GM19372 (cell line): ENCODE results near the gene TTC21A.

Source experiments
- ATAC-seq: cut with Tn5 transposase; IDR thresholded peaks from one replicate; pipeline ENCODE4 v1.9.1; 2021; ENCODE audit warnings: mild to moderate bottlenecking, low read depth, moderate library complexity; ENCODE audit not compliant: unreplicated experiment

The TTC21A gene

DNA sequence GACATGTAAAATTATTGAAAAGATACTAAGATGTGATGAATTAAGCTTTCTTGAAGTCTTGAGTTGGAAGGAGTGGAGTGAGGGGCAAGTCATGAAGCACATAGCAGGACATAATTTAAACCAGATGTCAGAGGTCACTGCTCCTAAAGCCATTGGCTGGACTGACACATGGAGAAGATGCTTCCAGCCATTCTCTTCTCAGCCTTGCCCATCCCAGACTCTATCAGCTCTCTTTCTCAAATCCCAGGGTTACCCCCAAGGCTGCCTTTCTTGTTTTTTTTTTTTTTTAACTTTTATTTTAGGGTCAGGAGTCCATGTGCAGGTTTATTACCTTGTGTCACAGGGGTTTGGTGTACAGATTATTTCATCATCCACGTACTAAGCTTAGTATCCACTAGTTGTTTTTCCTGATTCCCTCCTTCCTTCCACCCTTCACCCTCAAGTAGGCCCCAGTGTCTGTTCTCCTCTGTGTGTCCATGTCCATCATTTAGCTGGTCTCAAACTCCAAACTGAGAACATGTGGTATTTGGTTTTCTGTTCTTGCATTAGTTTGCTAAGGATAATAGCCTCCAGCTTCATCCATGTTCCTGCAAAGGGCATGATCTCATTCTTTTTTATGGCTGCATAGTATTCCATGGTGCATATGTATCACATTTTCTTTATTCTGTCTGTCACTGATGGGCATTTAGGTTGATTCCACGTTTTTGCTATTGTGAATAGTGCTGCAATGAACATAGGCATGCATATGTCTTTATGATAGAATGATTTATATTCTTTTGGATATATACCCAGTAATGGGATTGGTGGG is 66.0 kb downstream of the TTC21A start:
- no peak for ATAC-seq

DNA sequence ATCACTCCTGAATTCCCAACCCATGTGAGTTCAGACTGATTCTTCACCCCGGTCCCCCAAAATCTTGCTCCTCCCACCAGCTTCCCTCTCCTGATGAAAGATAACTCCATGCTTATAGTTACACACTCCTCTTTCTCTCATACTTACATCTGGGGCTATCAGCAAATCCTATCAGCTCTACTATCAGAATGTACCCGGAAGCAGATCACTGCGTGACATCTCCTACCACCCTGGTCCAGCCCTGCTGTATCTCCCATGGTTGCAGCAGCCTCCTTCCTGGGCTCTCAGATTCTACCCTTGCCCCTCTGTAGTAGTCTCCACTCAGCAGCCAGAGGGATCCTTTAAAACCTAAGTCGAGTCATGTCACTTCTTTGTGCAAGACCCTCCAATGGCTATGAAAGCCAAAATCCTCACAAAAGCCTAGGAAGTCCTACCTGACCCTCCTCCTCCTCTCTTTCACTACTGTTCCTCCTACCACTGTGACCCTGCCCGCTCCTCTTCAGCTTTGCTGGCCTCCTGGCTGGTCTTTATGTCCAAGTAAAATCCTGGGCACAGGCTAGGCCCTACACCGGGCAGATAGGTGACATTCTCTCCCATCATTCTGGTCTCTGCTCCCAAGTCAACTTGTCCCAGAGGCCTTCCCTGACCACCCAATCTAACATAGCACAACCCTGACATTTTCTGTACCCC is 68.7 kb downstream of the TTC21A start:
- no peak for ATAC-seq

GRCh38 chr3:39177708-39178332 is 70.3 kb downstream of the TTC21A start:
- ATAC-seq = no peak

DNA sequence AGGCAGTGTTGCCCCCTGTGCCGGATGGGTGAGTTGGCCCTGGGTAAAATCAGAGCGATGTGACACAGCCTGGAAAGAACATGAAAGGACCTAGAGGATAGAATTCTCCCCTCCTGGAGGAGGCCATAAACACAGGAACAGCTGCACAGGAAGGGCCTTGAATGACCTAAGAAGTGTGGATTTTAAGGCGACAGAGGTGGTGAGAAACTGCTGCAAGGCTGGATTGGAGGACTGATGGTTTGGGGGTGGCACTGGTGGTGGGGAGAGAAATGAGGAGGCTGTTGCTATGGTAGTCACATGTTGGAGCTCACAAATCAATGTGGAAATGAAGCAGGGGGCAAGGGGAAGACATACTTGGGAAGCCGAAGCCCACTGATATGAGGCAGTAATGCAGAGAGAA is 71.1 kb downstream of the TTC21A start:
- no peak for ATAC-seq

GRCh38 chr3:39180183-39180545 is 72.7 kb downstream of the TTC21A start:
- ATAC-seq = no peak

GRCh38 chr3:39180546-39181346 is 73.3 kb downstream of the TTC21A start:
- peak; percentile 94 for ATAC-seq

DNA sequence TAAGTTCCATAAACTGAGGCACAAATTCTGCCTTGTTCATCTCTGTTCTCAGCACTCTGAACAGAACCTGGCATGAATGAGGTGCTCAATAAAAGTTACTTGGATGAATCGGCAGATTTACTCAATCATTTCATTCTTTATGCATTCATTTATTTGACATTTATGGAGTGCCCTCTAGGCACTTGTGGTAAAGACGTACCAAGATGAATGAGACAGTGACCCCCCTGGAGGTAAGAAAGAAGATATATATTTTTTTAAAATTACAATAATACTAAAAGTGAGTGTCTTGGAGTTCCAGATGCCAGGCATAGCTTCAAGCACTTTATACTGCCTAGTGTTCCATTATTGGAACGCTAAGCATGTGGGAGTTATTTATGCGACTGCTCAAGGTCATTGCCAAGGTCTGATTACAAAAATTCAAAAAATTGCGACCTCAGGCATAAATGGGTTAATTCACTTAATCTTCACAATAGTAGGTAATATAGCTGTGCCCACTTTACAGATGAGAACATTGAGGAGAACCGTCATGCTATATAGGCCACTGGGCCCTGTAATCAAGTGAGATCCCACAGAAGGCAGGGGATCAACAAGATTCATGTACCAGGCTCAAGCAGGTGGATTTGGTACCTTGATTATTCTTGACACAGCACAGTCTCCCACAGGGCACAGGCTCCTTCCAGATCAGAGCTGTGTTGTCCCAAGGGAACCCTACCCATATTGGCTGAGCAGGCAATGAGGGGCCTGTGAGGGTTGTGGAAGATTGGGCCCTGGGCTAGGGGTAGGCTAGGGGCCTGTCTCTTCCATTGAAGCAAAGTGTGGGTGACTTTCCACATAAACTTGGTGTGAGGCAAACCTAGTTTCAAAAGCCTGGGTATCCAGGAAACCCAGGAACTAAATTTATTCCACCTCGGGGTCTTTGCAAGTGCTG is 74.2 kb downstream of the TTC21A start:
- ATAC-seq = no peak

- no peak for ATAC-seq
Measured at GRCh38 chr3:39183211-39184080, 76.0 kb downstream of the TTC21A start.

GRCh38 chr3:39184081-39184967 is 76.8 kb downstream of the TTC21A start:
- ATAC-seq = no peak

DNA sequence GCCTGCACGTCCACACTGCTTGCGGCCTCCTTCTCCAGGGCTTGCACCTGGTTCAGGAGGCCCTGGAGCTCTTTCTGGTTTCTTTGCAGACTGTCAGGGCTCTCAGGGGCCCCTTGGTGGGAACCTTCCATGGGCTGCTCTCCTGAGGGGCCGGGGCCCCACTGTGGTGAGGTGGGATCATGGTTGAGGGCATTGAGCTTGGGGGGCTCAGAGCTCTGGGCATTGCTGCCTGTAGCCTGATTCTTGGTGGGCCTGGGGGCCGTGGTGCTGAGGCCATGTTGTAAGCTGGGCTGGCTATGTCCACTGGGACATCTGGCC is 77.4 kb downstream of the TTC21A start:
- ATAC-seq = no peak

- no peak for ATAC-seq
Measured at GRCh38 chr3:39185326-39185958, 78.0 kb downstream of the TTC21A start.

DNA sequence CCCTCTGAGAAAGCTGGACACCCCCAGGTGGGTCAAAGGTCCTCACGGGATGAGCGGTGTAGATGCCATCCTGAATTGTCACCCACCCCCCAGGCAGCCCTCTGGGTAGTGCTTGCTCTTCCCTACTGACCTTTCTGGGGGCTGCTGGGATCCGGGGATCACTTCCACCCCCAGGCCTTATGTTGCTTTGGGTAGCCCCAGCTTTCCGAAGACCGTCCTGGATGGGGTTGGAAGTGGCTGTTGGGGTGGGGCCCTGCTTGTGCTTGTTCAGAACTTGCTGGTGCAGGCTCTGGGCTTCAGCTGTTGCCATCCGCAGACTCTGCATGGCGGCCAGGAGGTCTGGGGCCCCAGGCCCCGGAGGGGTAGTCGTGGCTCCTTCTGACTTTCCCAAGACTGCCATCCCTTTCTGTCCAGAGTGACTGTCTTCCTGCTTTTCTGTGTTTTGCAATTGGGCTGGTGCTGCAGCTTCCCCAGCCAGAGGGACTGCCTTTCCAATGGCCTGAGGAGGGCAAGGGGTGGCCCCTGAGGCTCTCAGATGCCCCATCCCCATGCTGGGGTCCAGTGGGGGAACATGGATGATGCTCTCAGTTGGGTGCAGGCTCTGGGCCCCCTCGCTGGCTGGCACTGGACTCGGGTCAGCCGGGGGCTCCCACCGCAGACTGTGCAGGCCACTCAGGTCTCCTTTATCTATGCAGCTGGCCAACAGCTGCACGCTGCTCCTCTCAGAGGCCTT is 78.6 kb downstream of the TTC21A start:
- no peak for ATAC-seq

- no peak for ATAC-seq
Measured at GRCh38 chr3:39186692-39187151, 79.2 kb downstream of the TTC21A start.

GRCh38 chr3:39187372-39188155 is 80.1 kb downstream of the TTC21A start:
- ATAC-seq = no peak
